Forelimb muscle (tissue), 1 donor: ENCODE data around the gene PDIA6. TPM values are rescaled to one million over a fixed set of nuclear protein-coding genes. Genes with fewer than 3 reads are reported as not detected.

ENCODE experiments used
- polyA plus RNA-seq: library from polyadenylated mRNA; unstranded; fragments of 120-200 nt; gene quantifications from one replicate; pipeline ENCODE4 v1.2.1, GENCODE V29; 2013; ENCODE audit not compliant: insufficient read length

The PDIA6 gene
- polyA plus RNA-seq, 1 donor = 111 TPM

Other genes with a start within 250 kb of the PDIA6 start
- 17.0 TPM for gene NOL10, start 122.8 kb downstream of the PDIA6 start, polyA plus RNA-seq
- 3.3 TPM for gene ATP6V1C2, start 91.2 kb downstream of the PDIA6 start, polyA plus RNA-seq
- 3.8 TPM for gene KCNF1, start 99.1 kb upstream of the PDIA6 start, polyA plus RNA-seq